NCI-H1092 treated with DMSO at 0.1 percent for 48 hours (cell line): ENCODE results near the gene TBC1D1.

Source experiments
- DNase-seq: peaks from one replicate; lab custom pipeline; 2025; lab: John Stamatoyannopoulos, UW

Gene TBC1D1, protein sequence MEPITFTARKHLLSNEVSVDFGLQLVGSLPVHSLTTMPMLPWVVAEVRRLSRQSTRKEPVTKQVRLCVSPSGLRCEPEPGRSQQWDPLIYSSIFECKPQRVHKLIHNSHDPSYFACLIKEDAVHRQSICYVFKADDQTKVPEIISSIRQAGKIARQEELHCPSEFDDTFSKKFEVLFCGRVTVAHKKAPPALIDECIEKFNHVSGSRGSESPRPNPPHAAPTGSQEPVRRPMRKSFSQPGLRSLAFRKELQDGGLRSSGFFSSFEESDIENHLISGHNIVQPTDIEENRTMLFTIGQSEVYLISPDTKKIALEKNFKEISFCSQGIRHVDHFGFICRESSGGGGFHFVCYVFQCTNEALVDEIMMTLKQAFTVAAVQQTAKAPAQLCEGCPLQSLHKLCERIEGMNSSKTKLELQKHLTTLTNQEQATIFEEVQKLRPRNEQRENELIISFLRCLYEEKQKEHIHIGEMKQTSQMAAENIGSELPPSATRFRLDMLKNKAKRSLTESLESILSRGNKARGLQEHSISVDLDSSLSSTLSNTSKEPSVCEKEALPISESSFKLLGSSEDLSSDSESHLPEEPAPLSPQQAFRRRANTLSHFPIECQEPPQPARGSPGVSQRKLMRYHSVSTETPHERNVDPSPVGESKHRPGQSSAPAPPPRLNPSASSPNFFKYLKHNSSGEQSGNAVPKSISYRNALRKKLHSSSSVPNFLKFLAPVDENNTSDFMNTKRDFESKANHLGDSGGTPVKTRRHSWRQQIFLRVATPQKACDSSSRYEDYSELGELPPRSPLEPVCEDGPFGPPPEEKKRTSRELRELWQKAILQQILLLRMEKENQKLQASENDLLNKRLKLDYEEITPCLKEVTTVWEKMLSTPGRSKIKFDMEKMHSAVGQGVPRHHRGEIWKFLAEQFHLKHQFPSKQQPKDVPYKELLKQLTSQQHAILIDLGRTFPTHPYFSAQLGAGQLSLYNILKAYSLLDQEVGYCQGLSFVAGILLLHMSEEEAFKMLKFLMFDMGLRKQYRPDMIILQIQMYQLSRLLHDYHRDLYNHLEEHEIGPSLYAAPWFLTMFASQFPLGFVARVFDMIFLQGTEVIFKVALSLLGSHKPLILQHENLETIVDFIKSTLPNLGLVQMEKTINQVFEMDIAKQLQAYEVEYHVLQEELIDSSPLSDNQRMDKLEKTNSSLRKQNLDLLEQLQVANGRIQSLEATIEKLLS (N-terminal part only)

DNA sequence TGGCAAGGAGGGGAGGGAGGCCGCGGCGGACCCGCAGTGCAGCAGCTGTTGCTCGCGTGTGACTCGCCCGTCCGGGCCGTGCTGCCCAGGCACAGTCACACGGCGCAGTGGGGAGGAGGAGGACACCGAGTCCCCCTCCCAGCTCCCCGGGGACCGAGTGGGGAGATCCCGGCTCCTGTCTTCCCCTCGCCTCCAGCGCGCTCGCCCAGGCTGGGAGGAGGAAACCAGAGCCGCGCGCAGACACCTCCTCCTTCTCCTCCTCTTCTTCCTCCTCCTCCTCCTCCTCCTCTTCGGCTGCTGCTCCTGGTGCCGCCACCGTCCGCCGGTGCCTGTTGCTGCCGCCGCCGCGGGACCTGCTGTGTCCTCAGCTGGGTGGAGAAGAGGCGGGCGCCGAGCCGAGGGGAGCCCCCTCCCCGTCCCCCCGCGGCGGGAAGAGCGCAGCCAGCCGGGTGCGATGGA lies at the start of gene TBC1D1:
TBC1D1 (plus strand) TSS at position 284 of the 459 bp plus-strand sequence. CDS start 11,012 bp downstream, outside the sequence.
- no peak for DNase-seq

GRCh38 chr4:37844204-37844603 lies 46.7 kb upstream of the TBC1D1 start:
- DNase-seq, result no peak

DNA sequence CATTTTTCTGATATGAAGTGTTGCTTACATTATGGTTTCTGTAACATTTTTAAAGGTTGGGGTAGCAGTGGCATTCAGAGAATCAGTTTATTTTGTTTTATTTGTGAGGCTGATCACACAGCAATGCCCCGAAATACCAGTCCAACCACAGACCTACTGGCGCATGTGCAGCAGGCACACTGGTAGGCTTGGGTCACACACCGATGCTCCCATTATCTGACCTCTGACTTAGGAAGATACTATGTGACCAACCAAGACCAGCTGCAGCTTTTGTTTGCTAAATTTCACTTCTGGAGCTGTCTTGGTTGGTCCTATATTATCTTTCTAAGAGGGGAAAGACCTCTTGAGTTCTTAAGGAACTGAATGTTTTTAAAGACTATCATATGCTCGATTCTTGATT lies 45.7 kb upstream of the TBC1D1 start:
- no peak for DNase-seq

GRCh38 chr4:37847311-37847884 lies 43.5 kb upstream of the TBC1D1 start:
- DNase-seq, result no peak

GRCh38 chr4:37852376-37852775 lies 38.5 kb upstream of the TBC1D1 start:
- DNase-seq, result no peak

DNA sequence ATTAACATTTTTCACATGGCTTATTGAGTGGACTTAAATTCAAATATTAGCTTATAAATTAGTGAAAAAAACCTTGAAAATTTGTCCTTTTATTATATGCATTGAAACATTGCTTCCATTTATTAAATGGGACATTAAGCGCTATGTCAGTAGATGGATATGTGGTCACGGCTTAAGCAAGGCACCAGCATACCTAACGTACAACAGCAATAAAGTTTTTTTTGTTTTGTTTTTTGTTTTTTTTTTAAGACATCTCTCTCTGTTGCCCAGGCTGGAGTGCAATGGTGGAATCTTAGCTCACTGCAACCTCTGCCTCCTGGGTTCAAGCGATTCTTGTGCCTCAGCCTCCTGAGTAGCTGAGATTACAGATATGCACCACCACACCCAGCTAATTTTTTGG lies 32.8 kb upstream of the TBC1D1 start:
- DNase-seq, result no peak

DNA sequence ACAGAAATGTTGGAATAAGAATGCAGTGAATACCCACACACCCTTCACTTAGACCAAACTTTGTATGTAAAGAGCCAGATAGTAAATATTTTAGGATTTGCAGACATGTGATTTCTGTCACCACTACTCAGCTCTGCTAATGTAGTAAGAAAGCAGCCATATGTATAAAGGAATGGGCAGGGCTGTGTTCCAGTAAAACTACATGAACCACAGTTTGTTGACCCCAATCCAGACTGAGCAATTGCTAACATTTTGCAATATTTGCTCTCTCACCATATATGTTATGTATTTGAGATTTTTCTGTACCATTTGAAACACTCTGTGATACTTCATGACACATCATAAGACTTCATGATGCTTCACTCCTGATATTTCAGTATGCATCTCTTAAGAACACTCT lies 32.0 kb upstream of the TBC1D1 start:
- no peak for DNase-seq

GRCh38 chr4:37860266-37860665 lies 30.6 kb upstream of the TBC1D1 start:
- DNase-seq, result no peak

GRCh38 chr4:37862961-37863360 lies 27.9 kb upstream of the TBC1D1 start:
- DNase-seq, result no peak

GRCh38 chr4:37864786-37865185 lies 26.1 kb upstream of the TBC1D1 start:
- no peak for DNase-seq

GRCh38 chr4:37865450-37865849 lies 25.4 kb upstream of the TBC1D1 start:
- DNase-seq, result no peak

DNA sequence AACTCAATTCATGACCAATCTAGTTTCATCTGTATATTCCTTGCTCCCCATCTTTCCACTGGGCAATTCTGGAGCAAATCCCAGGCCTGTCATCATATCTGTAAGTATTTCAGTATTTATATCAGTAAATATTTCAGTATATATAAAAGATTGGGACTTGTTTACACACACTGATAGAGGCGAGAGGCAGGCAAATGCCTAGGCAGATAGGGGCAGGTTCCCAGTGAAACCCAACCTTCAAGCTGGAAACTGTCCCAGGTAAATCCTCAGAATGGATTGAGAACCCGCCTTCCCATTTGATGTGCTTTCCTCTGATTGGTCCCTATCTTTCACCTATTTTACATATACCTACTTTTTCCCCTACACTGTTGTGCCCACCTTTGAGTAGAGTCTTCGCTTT lies 23.8 kb upstream of the TBC1D1 start:
- no peak for DNase-seq

- no peak for DNase-seq
Observed at GRCh38 chr4:37868238-37868637, 22.6 kb upstream of the TBC1D1 start.

- no peak for DNase-seq
Observed at GRCh38 chr4:37872310-37872988, 18.4 kb upstream of the TBC1D1 start.

DNA sequence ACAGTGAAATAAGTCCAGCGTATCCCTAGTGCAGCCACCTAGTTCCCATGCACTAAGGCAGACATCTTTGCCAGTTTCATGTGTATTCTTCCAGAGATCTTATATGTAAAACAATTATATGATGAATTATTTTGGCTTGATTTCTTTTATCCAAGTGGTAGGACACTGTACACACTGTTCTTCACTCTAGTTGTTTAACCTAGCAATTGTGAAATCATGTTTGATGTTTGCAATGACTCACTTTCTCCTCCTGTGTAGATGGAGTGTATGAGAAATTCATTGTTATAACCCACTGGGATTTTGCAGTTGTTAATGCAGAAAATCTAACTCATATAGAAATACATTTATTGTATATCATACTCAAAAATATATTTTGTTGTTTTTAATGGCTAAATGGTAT lies 17.5 kb upstream of the TBC1D1 start:
- no peak for DNase-seq

DNA sequence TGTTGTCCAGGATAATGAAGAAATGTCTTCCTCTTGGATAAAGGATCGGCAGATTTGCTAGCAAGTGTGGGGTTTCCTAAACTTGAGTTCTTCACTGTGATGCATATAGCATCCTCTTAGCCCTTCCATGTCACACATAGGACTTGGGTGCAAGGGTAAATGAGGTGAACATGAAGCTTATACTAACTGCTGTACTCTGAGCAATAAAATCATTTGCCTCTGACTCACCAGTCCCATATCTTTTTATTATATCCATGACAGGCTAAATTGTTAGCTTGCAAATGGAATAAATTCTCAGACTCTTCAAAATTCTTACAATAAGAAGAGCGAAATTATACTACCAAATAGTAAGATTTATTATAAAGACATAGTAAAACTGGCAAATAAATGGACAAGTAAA lies 14.7 kb upstream of the TBC1D1 start:
- DNase-seq, result no peak

GRCh38 chr4:37879365-37879764 lies 11.5 kb upstream of the TBC1D1 start:
- no peak for DNase-seq

DNA sequence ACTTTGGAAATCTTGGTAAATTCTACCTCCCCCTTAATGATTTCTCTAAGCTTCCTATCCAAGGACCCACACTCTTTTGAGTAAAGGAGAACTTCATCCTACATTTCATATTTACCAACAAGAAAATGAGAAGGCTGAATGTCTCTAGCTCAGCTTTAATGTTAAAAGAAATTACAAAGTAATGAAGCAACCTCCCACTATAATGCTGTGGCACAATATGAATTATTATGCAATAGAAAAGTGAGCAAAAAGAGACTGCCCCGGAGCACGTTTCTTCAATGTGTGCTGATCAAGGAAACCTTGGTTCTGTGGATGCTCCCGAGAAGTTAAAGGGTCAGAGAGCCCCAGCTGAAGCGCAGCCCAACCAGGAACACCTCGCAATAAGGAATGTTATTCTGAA lies 9.1 kb upstream of the TBC1D1 start:
- no peak for DNase-seq

GRCh38 chr4:37882665-37883296 lies 8.1 kb upstream of the TBC1D1 start:
- DNase-seq, result no peak

GRCh38 chr4:37884855-37885487 lies 5.9 kb upstream of the TBC1D1 start:
- DNase-seq, result no peak
